Measurements from ENCODE around the gene NEUROD2.

DNA sequence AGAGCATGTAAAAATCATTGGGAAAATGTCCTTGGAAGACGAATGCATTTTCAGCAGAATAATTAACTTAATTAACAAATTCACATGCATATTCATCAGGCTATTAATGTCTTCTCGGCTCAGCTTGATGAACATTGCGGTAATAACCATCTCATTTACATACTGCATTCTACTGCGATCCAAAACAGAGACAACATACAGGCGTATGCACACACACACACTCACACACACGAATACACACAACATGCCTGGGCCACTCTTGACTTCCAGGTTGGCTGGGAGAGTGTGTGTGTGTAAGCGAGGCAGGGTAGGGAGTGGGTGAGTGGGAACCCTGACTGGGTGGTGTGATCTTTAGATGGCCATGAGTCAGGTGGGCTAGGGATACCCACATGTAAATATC, 44.7 kb downstream of the NEUROD2 start:
- TF ChIP-seq, protein P1, sequence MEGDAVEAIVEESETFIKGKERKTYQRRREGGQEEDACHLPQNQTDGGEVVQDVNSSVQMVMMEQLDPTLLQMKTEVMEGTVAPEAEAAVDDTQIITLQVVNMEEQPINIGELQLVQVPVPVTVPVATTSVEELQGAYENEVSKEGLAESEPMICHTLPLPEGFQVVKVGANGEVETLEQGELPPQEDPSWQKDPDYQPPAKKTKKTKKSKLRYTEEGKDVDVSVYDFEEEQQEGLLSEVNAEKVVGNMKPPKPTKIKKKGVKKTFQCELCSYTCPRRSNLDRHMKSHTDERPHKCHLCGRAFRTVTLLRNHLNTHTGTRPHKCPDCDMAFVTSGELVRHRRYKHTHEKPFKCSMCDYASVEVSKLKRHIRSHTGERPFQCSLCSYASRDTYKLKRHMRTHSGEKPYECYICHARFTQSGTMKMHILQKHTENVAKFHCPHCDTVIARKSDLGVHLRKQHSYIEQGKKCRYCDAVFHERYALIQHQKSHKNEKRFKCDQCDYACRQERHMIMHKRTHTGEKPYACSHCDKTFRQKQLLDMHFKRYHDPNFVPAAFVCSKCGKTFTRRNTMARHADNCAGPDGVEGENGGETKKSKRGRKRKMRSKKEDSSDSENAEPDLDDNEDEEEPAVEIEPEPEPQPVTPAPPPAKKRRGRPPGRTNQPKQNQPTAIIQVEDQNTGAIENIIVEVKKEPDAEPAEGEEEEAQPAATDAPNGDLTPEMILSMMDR (conservative IDR thresholded peaks at IDR 0.05; ENCODE audit: low read depth, low read length) = no peak
- no peak for TF ChIP-seq EZH2 (IDR thresholded peaks at IDR 0.05; ENCODE audit: low read length, unreplicated experiment)
- TF ChIP-seq EZH2phosphoT487 (IDR thresholded peaks at IDR 0.05; ENCODE audit: borderline replicate concordance, low read length) = no peak

All from PC-3 (cell line).